GM10248 (cell line): ENCODE measurements around the gene PREX1.

ENCODE experiments used
- CTCF ChIA-PET: fragments of 300-600 bp; sonication (Branson Sonifier 250); formaldehyde crosslinking; extraction: SDS; loops from one replicate; lab custom pipeline; 2021; ENCODE audit warnings: antibody characterized with exemption; lab: Yijun Ruan, JAX
- POLR2A ChIA-PET: fragments of 350-650 bp; sonication (Branson Sonifier 250); formaldehyde crosslinking; extraction: SDS; loops from one replicate; lab custom pipeline; 2020; ENCODE audit warnings: antibody characterized with exemption; lab: Yijun Ruan, JAX
- DNase-seq: peaks from one replicate; pipeline ENCODE4 v3.0.0; 2012; ENCODE audit errors: extremely low spot score
- TF ChIP-seq, protein P1 (sequence below): IDR thresholded peaks from 2 replicates; pipeline ENCODE4 v1.5.1; 2012; ENCODE audit warnings: mild to moderate bottlenecking, low read depth; ENCODE audit errors: extremely low read depth, missing control alignments, control extremely low read depth

Gene PREX1

GRCh38 chr20:48709744-48710143, 118.1 kb downstream of the PREX1 start:
- CTCF ChIA-PET = interaction anchor here (0.6 to 2.6 kb wide), 6 partner anchors 9 to 195 kb away, joined by 3 to 8 read pairs (median 3); no protein-coding TSS in a partner anchor
- DNase-seq = no peak
- TF ChIP-seq, protein P1, sequence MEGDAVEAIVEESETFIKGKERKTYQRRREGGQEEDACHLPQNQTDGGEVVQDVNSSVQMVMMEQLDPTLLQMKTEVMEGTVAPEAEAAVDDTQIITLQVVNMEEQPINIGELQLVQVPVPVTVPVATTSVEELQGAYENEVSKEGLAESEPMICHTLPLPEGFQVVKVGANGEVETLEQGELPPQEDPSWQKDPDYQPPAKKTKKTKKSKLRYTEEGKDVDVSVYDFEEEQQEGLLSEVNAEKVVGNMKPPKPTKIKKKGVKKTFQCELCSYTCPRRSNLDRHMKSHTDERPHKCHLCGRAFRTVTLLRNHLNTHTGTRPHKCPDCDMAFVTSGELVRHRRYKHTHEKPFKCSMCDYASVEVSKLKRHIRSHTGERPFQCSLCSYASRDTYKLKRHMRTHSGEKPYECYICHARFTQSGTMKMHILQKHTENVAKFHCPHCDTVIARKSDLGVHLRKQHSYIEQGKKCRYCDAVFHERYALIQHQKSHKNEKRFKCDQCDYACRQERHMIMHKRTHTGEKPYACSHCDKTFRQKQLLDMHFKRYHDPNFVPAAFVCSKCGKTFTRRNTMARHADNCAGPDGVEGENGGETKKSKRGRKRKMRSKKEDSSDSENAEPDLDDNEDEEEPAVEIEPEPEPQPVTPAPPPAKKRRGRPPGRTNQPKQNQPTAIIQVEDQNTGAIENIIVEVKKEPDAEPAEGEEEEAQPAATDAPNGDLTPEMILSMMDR = no peak
- POLR2A ChIA-PET = no interaction called here

- POLR2A ChIA-PET = no interaction called here
- DNase-seq = no peak
- TF ChIP-seq, protein P1 = no peak
- CTCF ChIA-PET = interaction anchor here (2.6 kb wide), 1 partner anchor 14 kb away, joined by 8 read pairs; no protein-coding TSS in a partner anchor
Measured at GRCh38 chr20:48709058-48709691, 118.6 kb downstream of the PREX1 start.

DNA sequence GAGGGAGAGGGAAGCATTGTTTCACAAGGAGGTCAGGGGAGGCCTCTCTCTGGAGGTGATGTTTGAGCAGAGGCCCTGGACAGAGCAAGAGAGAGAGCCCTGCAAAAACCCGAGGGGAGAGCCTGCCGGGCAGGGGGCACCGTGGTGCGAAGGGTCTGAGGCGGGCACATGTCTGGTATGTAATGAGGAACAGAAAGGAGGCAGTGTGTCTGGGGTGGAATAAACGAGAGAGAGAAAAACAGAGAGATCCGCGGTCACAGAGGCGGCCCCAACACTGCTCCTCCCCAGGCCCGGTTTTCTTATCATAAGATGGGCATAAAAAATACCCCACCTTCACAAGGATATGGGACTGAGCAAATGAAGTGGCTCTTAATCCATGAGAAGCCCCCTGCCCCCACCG, 119.2 kb downstream of the PREX1 start:
- CTCF ChIA-PET = interaction anchor here (2.6 kb wide), 1 partner anchor 13 kb away, joined by 8 read pairs; no protein-coding TSS in a partner anchor
- POLR2A ChIA-PET = no interaction called here
- TF ChIP-seq, protein P1 = no peak
- no peak for DNase-seq

- ChIA-PET CTCF (interaction anchor here (2.6 kb wide), 1 partner anchor 13 kb away, joined by 8 read pairs; no protein-coding TSS in a partner anchor), POLR2A (interaction anchor here (0.5 kb wide), 1 partner anchor 9 kb away, joined by 3 read pairs; no protein-coding TSS in a partner anchor)
- DNase-seq = no peak
- TF ChIP-seq, protein P1 = no peak
Measured at GRCh38 chr20:48708116-48708515, 119.7 kb downstream of the PREX1 start.

- ChIA-PET POLR2A (no interaction called here), CTCF (interaction anchor here (3.1 to 3.5 kb wide), 2 partner anchors 10 to 49 kb away, joined by 8 to 9 read pairs; no protein-coding TSS in a partner anchor)
- DNase-seq = no peak
- TF ChIP-seq, protein P1 = no peak
Measured at GRCh38 chr20:48706710-48707365, 121.0 kb downstream of the PREX1 start.

GRCh38 chr20:48706116-48706656, 121.6 kb downstream of the PREX1 start:
- no peak for DNase-seq
- TF ChIP-seq, protein P1 = no peak
- ChIA-PET CTCF (interaction anchor here (0.9 to 3.5 kb wide), 3 partner anchors 10 to 48 kb away, joined by 3 to 9 read pairs (median 8); no protein-coding TSS in a partner anchor), POLR2A (no interaction called here)
